ENCODE data around the gene RASA2. TPM values are rescaled to one million over a fixed set of nuclear protein-coding genes. Genes with fewer than 3 reads are reported as not detected.

RASA2 gene
- total RNA-seq, 1 experiment from 2014 or later = 14.5 TPM

DNA sequence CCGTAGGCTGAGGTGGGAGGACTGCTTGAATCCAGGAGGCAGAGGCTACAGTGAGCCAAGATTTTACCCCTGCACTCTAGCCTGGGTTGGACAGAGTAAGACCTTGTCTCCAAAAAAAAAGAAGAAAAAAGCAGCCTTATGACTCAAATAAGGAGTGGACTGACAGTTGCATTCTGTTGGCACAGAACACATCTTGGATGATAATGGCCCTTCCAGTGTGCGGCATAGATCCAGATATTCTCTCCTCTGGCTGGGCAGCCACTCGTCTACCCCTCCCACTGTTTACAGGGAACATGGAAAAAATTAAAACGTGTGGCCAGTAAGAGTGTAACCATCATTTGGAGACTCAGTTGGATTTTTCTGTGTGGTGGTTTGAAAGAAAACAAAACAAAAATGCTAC is 132.6 kb downstream of the RASA2 start:
- ATAC-seq = no peak
- Histone ChIP-seq H3K36me3 (ENCODE audit: control insufficient read depth, insufficient read depth, low read length) (no peaks in the 10 kb centered on the region), H3K27ac (ENCODE audit: low read length) (no peak overlapping the region), H3K27me3 (ENCODE audit: control insufficient read depth, insufficient read depth, low read length) (no peaks in the 10 kb centered on the region), H3K4me3 (ENCODE audit: low read depth in 2 of 2, low read length in 2 of 2) (no peak overlapping the region), H3K4me1 (ENCODE audit: control insufficient read depth, insufficient read depth, low read length) (no peaks in the 10 kb centered on the region), H3K9me3 (ENCODE audit: control insufficient read depth, insufficient read depth, low read depth, low read length) (no peaks in the 10 kb centered on the region)
- BruUV-seq (replicated peaks) = no TSS peak
- ChIA-PET CTCF (no interaction called here), POLR2A (no interaction called here)
- intact Hi-C loops (cut with micrococcal nuclease; ENCODE audit: unreplicated experiment) = no loop called here
- TF ChIP-seq, protein P1, sequence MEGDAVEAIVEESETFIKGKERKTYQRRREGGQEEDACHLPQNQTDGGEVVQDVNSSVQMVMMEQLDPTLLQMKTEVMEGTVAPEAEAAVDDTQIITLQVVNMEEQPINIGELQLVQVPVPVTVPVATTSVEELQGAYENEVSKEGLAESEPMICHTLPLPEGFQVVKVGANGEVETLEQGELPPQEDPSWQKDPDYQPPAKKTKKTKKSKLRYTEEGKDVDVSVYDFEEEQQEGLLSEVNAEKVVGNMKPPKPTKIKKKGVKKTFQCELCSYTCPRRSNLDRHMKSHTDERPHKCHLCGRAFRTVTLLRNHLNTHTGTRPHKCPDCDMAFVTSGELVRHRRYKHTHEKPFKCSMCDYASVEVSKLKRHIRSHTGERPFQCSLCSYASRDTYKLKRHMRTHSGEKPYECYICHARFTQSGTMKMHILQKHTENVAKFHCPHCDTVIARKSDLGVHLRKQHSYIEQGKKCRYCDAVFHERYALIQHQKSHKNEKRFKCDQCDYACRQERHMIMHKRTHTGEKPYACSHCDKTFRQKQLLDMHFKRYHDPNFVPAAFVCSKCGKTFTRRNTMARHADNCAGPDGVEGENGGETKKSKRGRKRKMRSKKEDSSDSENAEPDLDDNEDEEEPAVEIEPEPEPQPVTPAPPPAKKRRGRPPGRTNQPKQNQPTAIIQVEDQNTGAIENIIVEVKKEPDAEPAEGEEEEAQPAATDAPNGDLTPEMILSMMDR (IDR thresholded peaks at IDR 0.05) = no peak
- TF ChIP-seq POLR2AphosphoS5 (IDR thresholded peaks at IDR 0.05; ENCODE audit: low read depth, low read length) = no peak
- no peak for TF ChIP-seq SIN3A (IDR thresholded peaks at IDR 0.05; ENCODE audit: borderline replicate concordance, insufficient read depth, low read depth, low read length)
- no peak for TF ChIP-seq TCF7L2 (IDR thresholded peaks at IDR 0.05; ENCODE audit: low read depth, low read length)
- no peak for TF ChIP-seq REST (IDR thresholded peaks at IDR 0.05; ENCODE audit: insufficient read depth in 1 of 2, low read depth in 2 of 2, low read length in 1 of 2)
- no peak for DNase-seq (ENCODE audit: low read depth, low spot score)
- in situ Hi-C loops (cut with HindIII; ENCODE audit: low pct_unique_long_range_greater_than_20kb, low sequenced_read_pairs) = no loop called here

- ChIA-PET CTCF (no interaction called here), POLR2A (no interaction called here)
- no TSS peak for BruUV-seq (replicated peaks)
- no peaks in the 10 kb centered on the region for H3K4me1 ChIP-seq (ENCODE audit: control insufficient read depth, insufficient read depth, low read length)
- H3K27me3 ChIP-seq (ENCODE audit: control insufficient read depth, insufficient read depth, low read length) = no peaks in the 10 kb centered on the region
- ATAC-seq = 0 out of 2 replicates have a peak, but pooled peaks have one; percentile 23
- H3K27ac ChIP-seq (ENCODE audit: low read length) = no peak overlapping the region
- DNase-seq (ENCODE audit: low read depth, low spot score) = no peak
- in situ Hi-C loops (cut with HindIII; ENCODE audit: low pct_unique_long_range_greater_than_20kb, low sequenced_read_pairs) (no loop called here), intact Hi-C loops (cut with micrococcal nuclease; ENCODE audit: unreplicated experiment) (no loop called here)
- TF ChIP-seq SIN3A (IDR thresholded peaks at IDR 0.05; ENCODE audit: borderline replicate concordance, insufficient read depth, low read depth, low read length) (no peak), TCF7L2 (IDR thresholded peaks at IDR 0.05; ENCODE audit: low read depth, low read length) (no peak), REST (IDR thresholded peaks at IDR 0.05; ENCODE audit: insufficient read depth in 1 of 2, low read depth in 2 of 2, low read length in 1 of 2) (no peak), POLR2AphosphoS5 (IDR thresholded peaks at IDR 0.05; ENCODE audit: low read depth, low read length) (no peak)
- TF ChIP-seq, protein P1 (IDR thresholded peaks at IDR 0.05) = no peak
- no peaks in the 10 kb centered on the region for H3K9me3 ChIP-seq (ENCODE audit: control insufficient read depth, insufficient read depth, low read depth, low read length)
- no peak overlapping the region for H3K4me3 ChIP-seq (ENCODE audit: low read depth in 2 of 2, low read length in 2 of 2)
- H3K36me3 ChIP-seq (ENCODE audit: control insufficient read depth, insufficient read depth, low read length) = no peaks in the 10 kb centered on the region
Observed at GRCh38 chr3:141623691-141624090, 136.9 kb downstream of the RASA2 start.
